Esophagus muscularis mucosa (tissue), 3 donors: ENCODE data around the gene LUC7L.

Source experiments
- POLR2AphosphoS5 ChIP-seq, 2 donors: sonication (generic); formaldehyde crosslinking; IDR thresholded peaks; one replicate each; pipeline ENCODE4 v1.6.1; 2017; ENCODE audit warnings: antibody characterized with exemption in 2 of 2
- TF ChIP-seq, protein P1 (sequence below), 3 experiments: fragments of 200-600 bp in 2 of 3; fragments of 450-650 bp in 1 of 3; sonication (generic) in 2 of 3; IDR thresholded peaks; one replicate each; pipeline ENCODE4 v1.5.1; 2017 to 2019; ENCODE audit warnings: antibody characterized with exemption in 3 of 3, mild to moderate bottlenecking in 2 of 3, moderate library complexity in 1 of 3

DNA sequence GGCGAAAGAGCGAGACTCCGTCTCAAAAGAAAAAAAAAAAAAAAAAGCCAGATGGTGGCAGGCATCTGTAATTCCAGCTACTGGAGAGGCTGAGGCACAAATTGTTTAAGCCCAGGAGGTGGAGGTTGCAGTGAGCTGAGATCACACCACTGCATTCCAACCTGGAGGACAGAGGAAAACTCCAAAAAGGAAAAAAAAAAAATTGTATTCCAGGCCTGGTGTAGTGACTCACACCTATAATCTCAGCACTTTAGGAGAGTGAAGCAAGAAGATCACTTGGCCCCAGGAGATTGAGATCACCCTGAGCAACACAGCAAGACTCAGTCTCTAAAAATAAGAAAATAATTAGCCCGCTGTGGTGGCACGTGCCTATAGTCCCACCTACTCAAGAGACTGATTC, 28.9 kb downstream of the LUC7L start:
- no peak for TF ChIP-seq POLR2AphosphoS5 (IDR thresholded peaks at IDR 0.05)
- TF ChIP-seq, protein P1, sequence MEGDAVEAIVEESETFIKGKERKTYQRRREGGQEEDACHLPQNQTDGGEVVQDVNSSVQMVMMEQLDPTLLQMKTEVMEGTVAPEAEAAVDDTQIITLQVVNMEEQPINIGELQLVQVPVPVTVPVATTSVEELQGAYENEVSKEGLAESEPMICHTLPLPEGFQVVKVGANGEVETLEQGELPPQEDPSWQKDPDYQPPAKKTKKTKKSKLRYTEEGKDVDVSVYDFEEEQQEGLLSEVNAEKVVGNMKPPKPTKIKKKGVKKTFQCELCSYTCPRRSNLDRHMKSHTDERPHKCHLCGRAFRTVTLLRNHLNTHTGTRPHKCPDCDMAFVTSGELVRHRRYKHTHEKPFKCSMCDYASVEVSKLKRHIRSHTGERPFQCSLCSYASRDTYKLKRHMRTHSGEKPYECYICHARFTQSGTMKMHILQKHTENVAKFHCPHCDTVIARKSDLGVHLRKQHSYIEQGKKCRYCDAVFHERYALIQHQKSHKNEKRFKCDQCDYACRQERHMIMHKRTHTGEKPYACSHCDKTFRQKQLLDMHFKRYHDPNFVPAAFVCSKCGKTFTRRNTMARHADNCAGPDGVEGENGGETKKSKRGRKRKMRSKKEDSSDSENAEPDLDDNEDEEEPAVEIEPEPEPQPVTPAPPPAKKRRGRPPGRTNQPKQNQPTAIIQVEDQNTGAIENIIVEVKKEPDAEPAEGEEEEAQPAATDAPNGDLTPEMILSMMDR (IDR thresholded peaks at IDR 0.05): no peak
